Measurements from ENCODE around the gene HIVEP2.

HIVEP2 gene

DNA sequence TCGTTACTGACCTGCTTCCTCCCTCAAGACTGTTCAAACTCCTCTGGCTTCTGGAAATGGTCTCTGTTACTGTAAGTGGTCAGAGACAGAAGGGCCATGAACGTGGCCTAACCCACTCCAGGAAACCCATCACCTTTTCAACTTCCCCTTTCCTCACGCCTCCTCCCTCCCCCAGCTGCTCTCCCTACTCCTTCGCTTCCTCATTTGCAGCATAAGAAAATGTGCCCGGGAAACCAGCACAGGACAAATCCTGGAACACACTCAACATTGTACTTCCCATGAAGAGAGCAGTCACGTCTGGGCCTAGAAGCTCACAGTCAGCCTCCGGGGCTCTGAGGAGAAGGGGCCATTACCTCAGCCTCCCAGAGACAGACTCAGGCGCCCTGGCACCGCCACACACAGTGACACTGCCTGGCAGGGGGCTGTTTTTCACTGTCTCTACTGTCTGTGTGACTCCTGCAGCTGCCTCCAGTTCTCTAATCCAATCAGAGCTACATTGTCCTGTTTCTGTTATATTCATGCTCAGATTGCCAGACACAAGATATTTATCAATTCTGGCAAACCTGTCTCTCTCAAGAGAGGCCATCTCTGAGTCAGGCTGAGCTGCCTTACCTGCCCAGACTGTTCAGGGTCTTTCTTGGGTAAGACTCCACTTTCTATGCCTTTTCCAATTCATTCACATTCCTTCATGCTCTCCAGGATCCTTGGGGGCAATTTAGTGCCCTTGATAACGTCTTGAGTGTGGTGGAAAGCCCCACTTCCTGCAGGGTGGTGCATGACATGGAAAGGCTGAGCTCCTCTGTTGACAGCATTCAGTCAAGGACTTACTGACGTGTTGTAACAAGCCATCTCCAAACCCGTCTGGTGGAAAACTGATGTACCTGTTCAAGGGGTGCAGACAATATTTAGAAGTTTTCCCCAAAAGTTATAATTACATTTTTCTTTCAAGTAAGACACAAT, 242.2 kb downstream of the HIVEP2 start:
- DNase-seq (ENCODE audit: low read depth): peak; percentile 61
- H3K4me3 ChIP-seq (ENCODE audit: low read length): no peak overlapping the region
- no peak for TF ChIP-seq CTCF (IDR thresholded peaks at IDR 0.05; ENCODE audit: insufficient read depth, low read depth, low read length, missing control alignments)
